ENCODE data around the gene GTF2H4.
"Not testable (repeated sequence)": the region's sequence is repeated elsewhere in the genome, so short reads cannot be mapped to it uniquely, and the experiment has no call there.

DNA sequence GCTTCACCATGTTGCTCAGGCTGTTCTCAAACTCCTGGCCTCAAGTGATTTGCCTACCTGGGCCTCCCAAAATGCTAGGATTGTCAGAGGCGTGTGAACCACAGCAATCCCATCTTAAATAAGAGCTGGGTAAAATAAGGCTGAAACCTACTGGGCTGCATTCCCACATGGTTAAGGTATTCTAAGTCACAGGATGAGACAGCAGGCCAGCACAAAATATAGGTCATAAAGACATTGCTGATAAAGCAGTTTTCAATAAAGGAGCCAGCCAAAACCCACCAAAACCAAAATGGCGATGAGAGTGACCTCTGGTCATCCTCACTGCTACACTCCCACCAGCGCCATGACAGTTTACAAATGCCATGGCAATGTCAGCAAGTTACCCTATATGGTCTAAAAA lies 34.2 kb upstream of the GTF2H4 start:
- not testable (repeated sequence) for TF ChIP-seq CTCF, POLR2A (IDR thresholded peaks at IDR 0.05)

Measured in adrenal gland (tissue), 5 donors.